NAMALWA (cell line): Measurements from ENCODE around the gene PIK3C3.
"Not testable (repeated sequence)": the region's sequence is repeated elsewhere in the genome, so short reads cannot be mapped to it uniquely, and the experiment has no call there.

ENCODE experiments used
- DNase-seq: peaks from one replicate; pipeline ENCODE4 v3.0.0-alpha.2; 2015; ENCODE audit warnings: low spot score

PIK3C3 gene

GRCh38 chr18:42025974-42026625 is 71.1 kb downstream of the PIK3C3 start:
- no peak for DNase-seq

- DNase-seq: peak; percentile 55
These were observed 73.3 kb downstream of the PIK3C3 start for GRCh38 chr18:42028247-42028832.

GRCh38 chr18:42029092-42029491 is 74.1 kb downstream of the PIK3C3 start:
- no peak for DNase-seq

GRCh38 chr18:42030586-42031182 is 75.7 kb downstream of the PIK3C3 start:
- peak; percentile 45 for DNase-seq

- no peak for DNase-seq
These were observed 77.4 kb downstream of the PIK3C3 start for GRCh38 chr18:42032447-42032846.

GRCh38 chr18:42033137-42033810 is 78.2 kb downstream of the PIK3C3 start:
- DNase-seq: no peak

GRCh38 chr18:42038936-42039335 is 83.9 kb downstream of the PIK3C3 start:
- no peak for DNase-seq

GRCh38 chr18:42039396-42039795 is 84.4 kb downstream of the PIK3C3 start:
- no peak for DNase-seq

- DNase-seq: no peak
These were observed 86.8 kb downstream of the PIK3C3 start for GRCh38 chr18:42041793-42042192.

GRCh38 chr18:42045346-42045745 is 90.3 kb downstream of the PIK3C3 start:
- no peak for DNase-seq

GRCh38 chr18:42047721-42048120 is 92.7 kb downstream of the PIK3C3 start:
- no peak for DNase-seq

- no peak for DNase-seq
These were observed 93.1 kb downstream of the PIK3C3 start for GRCh38 chr18:42048158-42048557.

GRCh38 chr18:42049536-42049935 is 94.5 kb downstream of the PIK3C3 start:
- not testable (repeated sequence) for DNase-seq

GRCh38 chr18:42051411-42051810 is 96.4 kb downstream of the PIK3C3 start:
- no peak for DNase-seq

- peak; percentile 48 for DNase-seq
These were observed 97.2 kb downstream of the PIK3C3 start for GRCh38 chr18:42052122-42052708.

GRCh38 chr18:42053188-42053781 is 98.3 kb downstream of the PIK3C3 start:
- DNase-seq: peak; percentile 75

- no peak for DNase-seq
These were observed 109.1 kb downstream of the PIK3C3 start for GRCh38 chr18:42064109-42064508.

- DNase-seq: no peak
These were observed 112.5 kb downstream of the PIK3C3 start for GRCh38 chr18:42067518-42067917.

- DNase-seq: no peak
These were observed 113.0 kb downstream of the PIK3C3 start for GRCh38 chr18:42068030-42068429.

GRCh38 chr18:42069036-42069435 is 114.0 kb downstream of the PIK3C3 start:
- DNase-seq: no peak

GRCh38 chr18:42072407-42072806 is 117.4 kb downstream of the PIK3C3 start:
- no peak for DNase-seq

GRCh38 chr18:42074704-42075103 is 119.7 kb downstream of the PIK3C3 start:
- no peak for DNase-seq
